Omental fat pad (tissue), 4 donors: ENCODE data around the gene OLFM2. TPM values are rescaled to one million over a fixed set of nuclear protein-coding genes. Genes with fewer than 3 reads are reported as not detected.

Experiments used
- ATAC-seq: fragments of 150-250 bp; one replicate; pipeline ENCODE4 v1.9.1; 2016; ENCODE audit warnings: mild to moderate bottlenecking, moderate library complexity; ENCODE audit not compliant: low FRiP score
- DNase-seq: peaks from one replicate; pipeline ENCODE4 v3.0.0-alpha.2; 2019; ENCODE audit warnings: low spot score
- total RNA-seq, 4 donors: library from RNA; depleted of rRNA; stranded (reverse); fragments of >200 nt; gene quantifications; one replicate each; pipeline ENCODE4 v1.1.0, GENCODE V29; 2016
- TF ChIP-seq, protein P1 (sequence below), 3 donors: fragments of 450-650 bp; IDR thresholded peaks; one replicate each; pipeline ENCODE4 v1.5.1; 2016 to 2017; ENCODE audit warnings: antibody characterized with exemption in 3 of 3, mild to moderate bottlenecking in 3 of 3, moderate library complexity in 2 of 3

The OLFM2 gene
- total RNA-seq, 4 donors from 2014 or later = 12.9 to 41.3 (median 23.6) TPM

- TF ChIP-seq, protein P1, sequence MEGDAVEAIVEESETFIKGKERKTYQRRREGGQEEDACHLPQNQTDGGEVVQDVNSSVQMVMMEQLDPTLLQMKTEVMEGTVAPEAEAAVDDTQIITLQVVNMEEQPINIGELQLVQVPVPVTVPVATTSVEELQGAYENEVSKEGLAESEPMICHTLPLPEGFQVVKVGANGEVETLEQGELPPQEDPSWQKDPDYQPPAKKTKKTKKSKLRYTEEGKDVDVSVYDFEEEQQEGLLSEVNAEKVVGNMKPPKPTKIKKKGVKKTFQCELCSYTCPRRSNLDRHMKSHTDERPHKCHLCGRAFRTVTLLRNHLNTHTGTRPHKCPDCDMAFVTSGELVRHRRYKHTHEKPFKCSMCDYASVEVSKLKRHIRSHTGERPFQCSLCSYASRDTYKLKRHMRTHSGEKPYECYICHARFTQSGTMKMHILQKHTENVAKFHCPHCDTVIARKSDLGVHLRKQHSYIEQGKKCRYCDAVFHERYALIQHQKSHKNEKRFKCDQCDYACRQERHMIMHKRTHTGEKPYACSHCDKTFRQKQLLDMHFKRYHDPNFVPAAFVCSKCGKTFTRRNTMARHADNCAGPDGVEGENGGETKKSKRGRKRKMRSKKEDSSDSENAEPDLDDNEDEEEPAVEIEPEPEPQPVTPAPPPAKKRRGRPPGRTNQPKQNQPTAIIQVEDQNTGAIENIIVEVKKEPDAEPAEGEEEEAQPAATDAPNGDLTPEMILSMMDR (IDR thresholded peaks at IDR 0.05) = no peak
- ATAC-seq (no peak), DNase-seq (no peak)
Observed at GRCh38 chr19:9943744-9944143, 7.4 kb upstream of the OLFM2 start.

DNA sequence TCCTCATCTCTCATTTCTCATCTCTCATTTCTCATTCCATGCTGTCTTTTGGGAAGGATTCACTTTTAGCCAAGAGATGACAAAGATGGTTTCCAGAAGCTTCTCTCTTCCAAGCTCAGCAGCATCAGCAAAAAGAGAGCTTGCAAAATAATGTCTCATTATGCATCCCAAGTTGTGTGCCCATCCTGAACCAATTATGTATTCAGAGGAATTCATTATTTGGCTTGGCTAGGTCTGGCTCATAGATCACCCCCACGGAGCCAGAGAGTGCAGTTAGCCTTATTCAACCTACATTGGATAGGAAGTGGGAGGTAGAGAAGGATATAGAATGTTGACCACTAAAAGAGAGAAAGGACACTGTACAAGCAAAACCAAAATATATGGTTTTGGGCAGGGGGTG, 5.4 kb upstream of the OLFM2 start:
- TF ChIP-seq, protein P1 (IDR thresholded peaks at IDR 0.05) = no peak
- ATAC-seq = no peak

DNA sequence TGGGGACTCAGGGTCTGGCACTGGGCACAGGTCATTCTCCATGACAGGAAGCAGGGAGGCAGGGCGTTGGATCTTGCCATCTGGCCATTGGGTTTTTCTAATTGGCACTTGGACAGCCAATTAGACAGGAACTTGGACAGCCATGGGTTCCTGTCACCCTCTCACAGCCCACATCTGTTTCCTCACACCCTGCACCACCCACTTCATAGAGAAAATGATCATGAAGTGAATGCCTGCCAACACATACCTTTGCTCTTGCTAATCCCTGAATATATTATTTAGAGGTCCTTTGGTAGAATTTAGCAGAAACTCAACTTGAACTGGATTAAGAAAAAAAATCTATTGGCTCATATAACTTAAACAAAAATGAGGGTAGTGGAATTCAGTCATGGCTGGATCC, 4.9 kb upstream of the OLFM2 start:
- TF ChIP-seq, protein P1 (IDR thresholded peaks at IDR 0.05) = no peak
- DNase-seq (no peak), ATAC-seq (no peak)

More for the DNA sequence above, 5.4 kb upstream of the OLFM2 start:
- no peak for DNase-seq

- DNase-seq (no peak), ATAC-seq (no peak)
- TF ChIP-seq, protein P1 (IDR thresholded peaks at IDR 0.05) = no peak
Observed at GRCh38 chr19:9940778-9941177, 4.5 kb upstream of the OLFM2 start.

GRCh38 chr19:9939301-9939913, 3.1 kb upstream of the OLFM2 start:
- DNase-seq = no peak
- TF ChIP-seq, protein P1 (IDR thresholded peaks at IDR 0.05) = no peak
- no peak for ATAC-seq

DNA sequence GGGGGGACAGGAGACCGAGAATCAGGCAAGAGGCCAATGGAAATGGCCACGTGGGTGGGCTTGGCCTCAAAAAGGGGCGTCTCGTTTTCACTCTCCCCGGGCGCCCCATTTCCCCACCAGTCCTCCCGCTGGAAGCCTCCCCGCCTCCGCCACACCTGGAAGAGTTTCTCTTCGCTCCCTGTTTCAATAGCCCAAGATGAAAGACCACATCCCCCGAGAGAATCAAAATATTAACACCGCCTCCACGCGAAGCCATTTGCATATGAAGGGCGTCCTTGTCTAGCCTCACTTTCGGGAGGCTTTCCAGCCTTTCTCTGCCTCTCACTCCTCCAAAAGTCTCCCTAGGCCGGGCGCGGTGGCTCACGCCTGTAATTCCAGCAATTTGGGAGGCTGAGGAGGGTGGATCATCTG, 691 bp upstream of the OLFM2 start:
- TF ChIP-seq, protein P1 (IDR thresholded peaks at IDR 0.05) = no peak
- no peak for DNase-seq
- ATAC-seq = no peak
